Testis (tissue), 3 donors: ENCODE measurements around the gene ATP1B2. TPM values are rescaled to one million over a fixed set of nuclear protein-coding genes. Genes with fewer than 3 reads are reported as not detected.

Experiments used
- DNase-seq: peaks from one replicate; pipeline ENCODE4 v3.0.0-alpha.2; 2019
- H3K27ac ChIP-seq, 2 donors: fragments of 200-600 bp; sonication (generic); one replicate each; pipeline ENCODE4 v1.5.1; 2019
- H3K27me3 ChIP-seq: fragments of 200-600 bp; sonication (generic); one replicate; pipeline ENCODE4 v1.5.1; 2019
- H3K36me3 ChIP-seq: fragments of 200-600 bp; sonication (generic); one replicate; pipeline ENCODE4 v1.5.1; 2017; ENCODE audit warnings: low read depth; ENCODE audit errors: missing control alignments
- H3K4me1 ChIP-seq: fragments of 200-600 bp; sonication (generic); one replicate; pipeline ENCODE4 v1.5.1; 2019
- H3K4me3 ChIP-seq, 2 donors: fragments of 200-600 bp; sonication (generic); one replicate each; pipeline ENCODE4 v1.5.1; 2017 to 2019
- H3K9me3 ChIP-seq: fragments of 200-600 bp; sonication (generic); one replicate; pipeline ENCODE4 v1.5.1; 2017
- CTCF ChIP-seq, 3 experiments: fragments of 450-650 bp in 2 of 3; fragments of 200-600 bp in 1 of 3; sonication (generic) in 1 of 3; IDR thresholded peaks; one replicate each; pipeline ENCODE4 v1.5.1; 2016 to 2019; ENCODE audit warnings: antibody characterized with exemption in 3 of 3, mild to moderate bottlenecking in 2 of 3, moderate library complexity in 1 of 3
- POLR2A ChIP-seq: fragments of 450-650 bp; IDR thresholded peaks from one replicate; pipeline ENCODE4 v1.6.1; 2017; ENCODE audit warnings: antibody characterized with exemption, mild to moderate bottlenecking, moderate library complexity
- WGBS, 2 donors: methylation state at CpG; one replicate each; pipeline ENCODE4 v1.1.5; 2018; 5-methylcytosine and 5-hydroxymethylcytosine counted together
- intact Hi-C: fragments of 100-400 bp; cut with DNase I; formaldehyde crosslinking; loops from one replicate; pipeline ENCODE4 v1.15.1; 2023; ENCODE audit warnings: low total_unique reads
- polyA plus RNA-seq: library from polyadenylated mRNA; stranded (reverse); fragments of 350-450 nt; fragmentation: Illumina TruSeq; extraction: RNeasy Lipid Tissue Mini Kit (QIAGEN cat#74804); gene quantifications from one replicate; pipeline ENCODE4 v1.2.3, GENCODE V29; 2014; ENCODE audit warnings: low read depth, low replicate concordance; ENCODE audit not compliant: insufficient read depth
- total RNA-seq, 2 donors: library from RNA; depleted of rRNA; stranded (reverse); fragments of >200 nt; gene quantifications; one replicate each; pipeline ENCODE4 v1.2.3, GENCODE V29; 2016

ATP1B2 gene
- total and polyA plus RNA-seq, 3 donors from 2014 or later: 6.1 to 11.6 (median 10.1) TPM

- peaks cover 22% of the 10 kb centered on the region for H3K4me1 ChIP-seq
- H3K27me3 ChIP-seq: no peaks in the 10 kb centered on the region
- intact Hi-C loops: no loop called here
- no peaks in the 10 kb centered on the region for H3K9me3 ChIP-seq
- no peaks in the 10 kb centered on the region for H3K36me3 ChIP-seq
- WGBS, 2 donors: 8 to 10% methylated on average over 6 of the region's 6 CpGs
- H3K4me3 ChIP-seq: peak overlapping the region; percentile 91 to 94
- TF ChIP-seq CTCF (IDR thresholded peaks at IDR 0.05): no peak
- no peak for TF ChIP-seq POLR2A
- peak overlapping the region; percentile 96 to 98 for H3K27ac ChIP-seq
- DNase-seq: no peak
Measured at GRCh38 chr17:7626956-7627249, 23.8 kb upstream of the ATP1B2 start.

GRCh38 chr17:7627250-7628121 lies 23.2 kb upstream of the ATP1B2 start, which contains the start of gene SAT2:
Gene SAT2, minus strand, starts transcription at chr17:7627821. Its CDS starts 186 bp downstream, at chr17:7627635.
- Histone ChIP-seq H3K27ac (peak within 1 kb of the TSS; percentile 96 to 98), H3K4me1 (peaks cover 22% of the 10 kb centered on the region), H3K36me3 (no peaks in the 10 kb centered on the region), H3K27me3 (no peaks in the 10 kb centered on the region), H3K9me3 (no peaks in the 10 kb centered on the region), H3K4me3 (peak within 1 kb of the TSS; percentile 91 to 94)
- WGBS, 2 donors: 1% methylated on average over 13 to 48 of the region's 54 CpGs
- DNase-seq: peak; percentile 97
- TF ChIP-seq POLR2A (peak; percentile 46), CTCF (IDR thresholded peaks at IDR 0.05) (no peak)
- intact Hi-C loops: no loop called here

GRCh38 chr17:7629939-7630571 lies 20.7 kb upstream of the ATP1B2 start, which contains the start of gene SHBG:
Gene SHBG, plus strand, starts transcription at chr17:7630135. Its CDS starts 38 bp downstream, at chr17:7630173.
- Histone ChIP-seq H3K27me3 (no peaks in the 10 kb centered on the region), H3K27ac (no peak within 1 kb of the TSS), H3K9me3 (no peaks in the 10 kb centered on the region), H3K4me3 (no peak within 1 kb of the TSS), H3K36me3 (no peaks in the 10 kb centered on the region), H3K4me1 (peaks cover 22% of the 10 kb centered on the region)
- TF ChIP-seq CTCF (IDR thresholded peaks at IDR 0.05) (no peak), POLR2A (no peak)
- 76 to 81% methylated on average over 13 of the region's 13 CpGs for WGBS, 2 donors
- intact Hi-C loops: no loop called here
- no peak for DNase-seq

- WGBS, 2 donors: 44 to 69% methylated on average over 8 to 11 of the region's 11 CpGs
- intact Hi-C loops: no loop called here
- TF ChIP-seq POLR2A (no peak), CTCF (IDR thresholded peaks at IDR 0.05) (no peak)
Measured at GRCh38 chr17:7631398-7632380, 19.0 kb upstream of the ATP1B2 start.

More at GRCh38 chr17:7631398-7632380, 19.0 kb upstream of the ATP1B2 start:
- no peaks in the 10 kb centered on the region for H3K36me3 ChIP-seq
- no peak for DNase-seq
- peaks cover 16% of the 10 kb centered on the region for H3K4me1 ChIP-seq
- no peak overlapping the region for H3K27ac ChIP-seq
- H3K27me3 ChIP-seq: no peaks in the 10 kb centered on the region
- no peaks in the 10 kb centered on the region for H3K9me3 ChIP-seq
- no peak overlapping the region for H3K4me3 ChIP-seq
